TTC549 (cell line): ENCODE results near the gene CTBP1.

ENCODE experiments used
- FAIRE-seq: peaks from 2 replicates; lab custom pipeline; 2012; peaks lifted over from hg19 to GRCh38; lab: Jason Lieb, UNC

Gene CTBP1

DNA sequence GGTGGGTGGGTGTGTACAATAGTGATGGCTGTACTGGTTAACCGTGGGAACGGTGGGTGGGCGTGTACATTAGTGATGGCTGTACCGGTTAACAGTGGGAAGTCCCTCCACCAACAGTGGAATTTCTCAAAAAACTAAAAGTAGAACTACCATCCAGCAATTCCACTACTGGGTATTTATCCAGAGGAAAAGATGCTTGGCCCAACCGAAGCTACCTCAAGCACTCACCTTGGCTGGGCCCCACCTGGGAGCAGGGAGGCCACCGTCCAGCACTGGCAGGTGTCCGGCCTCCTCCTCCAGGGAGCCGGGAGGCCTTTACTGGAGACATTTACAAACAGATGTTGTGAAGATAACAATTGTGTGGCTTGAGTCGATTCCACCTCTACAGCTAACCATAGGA, 34.8 kb upstream of the CTBP1 start:
- no peak for FAIRE-seq

DNA sequence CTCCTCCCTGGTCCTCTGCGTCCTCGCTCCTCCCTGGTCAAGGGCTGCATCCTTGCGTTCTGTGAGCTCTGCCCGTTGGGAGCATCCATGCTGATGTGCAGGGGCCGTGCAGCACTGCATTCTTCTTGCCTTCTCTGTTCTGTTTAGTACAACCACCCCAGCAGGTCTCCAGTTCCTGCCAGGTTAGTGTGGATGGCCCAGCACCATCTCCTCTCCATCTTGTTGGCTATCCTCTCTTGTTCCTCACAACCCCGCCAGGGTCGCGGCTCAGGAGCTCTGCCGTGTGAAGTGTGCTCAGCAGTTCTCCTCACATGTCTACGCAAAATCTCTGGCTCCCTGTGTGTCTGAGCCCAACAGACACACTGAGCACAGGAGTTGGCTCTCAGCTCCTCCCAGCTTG, 30.3 kb upstream of the CTBP1 start:
- FAIRE-seq: no peak

DNA sequence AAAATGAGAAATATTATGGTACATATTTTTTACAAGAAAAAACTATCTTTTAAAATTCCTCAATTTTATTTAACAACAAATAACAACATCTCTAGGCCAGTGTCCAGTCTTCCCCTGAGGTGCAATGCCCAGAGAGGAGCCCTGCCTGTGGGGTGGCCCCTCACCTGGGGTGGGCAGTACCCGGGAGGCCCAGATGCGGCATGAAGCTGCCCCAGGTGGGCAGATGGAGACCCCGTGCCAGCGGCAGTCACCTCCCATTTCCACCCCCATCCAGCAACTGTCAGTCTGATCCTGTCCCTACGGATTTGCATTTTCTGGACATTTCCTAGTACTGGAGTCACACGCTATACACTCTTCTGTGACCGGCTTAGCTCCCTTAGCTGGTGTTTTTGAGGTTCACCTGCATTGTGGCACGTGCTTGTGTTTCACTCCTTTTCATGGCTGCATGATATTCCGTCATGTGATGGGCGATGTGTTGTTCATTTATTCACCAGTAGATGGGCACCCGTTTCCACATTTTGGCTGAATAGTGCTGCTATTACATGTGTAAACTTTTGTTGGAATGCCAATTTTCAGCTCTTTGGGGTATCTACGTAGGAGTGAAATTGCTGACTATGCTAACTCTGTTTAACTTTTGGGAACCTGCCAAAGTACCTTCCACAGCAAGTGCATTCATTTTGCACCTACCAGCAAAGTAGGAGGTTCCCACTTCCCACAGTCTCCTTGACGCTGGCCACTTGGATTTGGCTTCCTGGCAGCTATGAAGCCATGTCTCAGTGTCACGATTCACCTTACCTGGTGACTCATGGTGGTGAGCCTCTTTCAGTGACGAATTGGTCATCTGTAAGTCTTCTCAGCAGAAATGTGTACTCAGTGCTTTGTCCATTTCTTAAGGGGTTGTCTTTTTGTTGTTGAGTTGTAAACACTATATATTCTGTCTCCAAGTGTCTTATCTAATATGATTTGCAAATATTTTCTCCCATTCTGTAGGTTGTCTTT, 29.0 kb upstream of the CTBP1 start:
- FAIRE-seq: no peak

DNA sequence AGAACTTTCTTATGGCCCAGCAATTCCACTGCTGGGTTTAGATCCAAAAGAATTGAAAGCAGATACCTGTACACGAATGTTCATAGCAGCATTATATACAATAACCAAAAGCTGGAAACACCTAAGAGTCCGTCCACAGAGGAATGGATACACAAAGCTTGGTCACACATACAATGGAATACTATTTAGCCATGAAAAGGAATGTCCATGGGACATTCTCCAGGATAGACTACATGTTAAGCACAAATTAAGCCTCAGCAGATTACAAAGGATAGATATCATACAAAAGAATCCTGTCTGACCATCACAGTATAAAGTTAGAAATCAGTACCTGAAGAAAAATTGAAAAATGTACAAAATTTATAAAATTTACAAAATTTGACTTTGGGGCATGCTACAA, 28.1 kb upstream of the CTBP1 start:
- no peak for FAIRE-seq

DNA sequence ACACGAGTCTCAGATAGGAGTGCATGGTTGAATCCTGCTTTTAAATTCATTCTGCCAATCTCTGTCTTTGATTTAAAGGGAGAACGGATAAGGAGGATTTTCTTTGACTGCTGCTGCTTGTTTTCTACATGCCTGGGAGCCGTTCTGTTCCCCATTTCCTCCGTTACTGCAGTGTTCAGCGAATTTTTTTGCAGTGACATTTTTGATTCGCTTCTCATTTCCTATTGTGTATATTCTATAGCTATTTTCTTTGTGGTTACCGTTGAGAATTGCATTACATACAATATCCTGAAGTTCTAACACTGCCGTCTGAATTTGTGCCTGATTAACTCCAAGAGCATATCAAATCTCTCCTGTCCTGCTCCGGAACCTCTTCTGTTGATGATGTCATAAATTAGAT, 25.9 kb upstream of the CTBP1 start:
- no peak for FAIRE-seq

DNA sequence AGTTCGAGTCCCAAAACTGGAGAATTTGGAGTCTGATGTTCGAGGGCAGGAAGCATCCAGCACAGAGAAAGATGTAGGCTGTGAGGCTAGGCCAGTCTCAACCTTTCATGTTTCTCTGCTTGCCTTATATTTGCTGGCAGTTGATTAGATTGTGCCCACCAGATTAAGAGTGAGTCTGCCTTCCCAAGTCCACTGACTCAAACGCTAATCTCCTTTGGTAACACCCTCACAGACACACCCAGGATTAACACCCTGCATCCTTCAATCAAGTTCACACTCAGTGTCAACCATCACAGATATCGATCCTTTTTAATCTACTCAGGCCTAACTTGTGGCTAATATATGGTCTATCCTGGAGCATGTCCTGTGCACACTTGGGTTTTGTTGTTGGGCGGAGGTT, 22.8 kb upstream of the CTBP1 start:
- FAIRE-seq: no peak

DNA sequence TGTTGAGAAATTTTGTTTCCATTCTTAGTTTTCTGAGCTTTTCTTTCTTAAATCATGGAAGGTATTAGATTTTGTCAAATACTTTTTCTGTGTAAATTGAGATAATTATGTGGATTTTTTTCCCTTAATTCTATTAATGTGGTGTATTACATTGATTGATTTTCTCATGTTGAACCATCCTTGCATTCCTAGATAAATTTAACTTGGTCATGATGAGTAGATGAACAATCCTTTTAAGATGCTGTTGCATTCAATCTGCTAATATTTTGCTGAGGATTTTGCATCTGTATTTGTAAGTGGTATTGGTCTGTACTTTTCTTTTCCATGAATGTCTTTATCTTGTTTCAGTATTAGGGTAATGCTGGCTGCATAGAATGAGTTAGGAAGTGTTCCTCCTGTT, 20.3 kb upstream of the CTBP1 start:
- no peak for FAIRE-seq

DNA sequence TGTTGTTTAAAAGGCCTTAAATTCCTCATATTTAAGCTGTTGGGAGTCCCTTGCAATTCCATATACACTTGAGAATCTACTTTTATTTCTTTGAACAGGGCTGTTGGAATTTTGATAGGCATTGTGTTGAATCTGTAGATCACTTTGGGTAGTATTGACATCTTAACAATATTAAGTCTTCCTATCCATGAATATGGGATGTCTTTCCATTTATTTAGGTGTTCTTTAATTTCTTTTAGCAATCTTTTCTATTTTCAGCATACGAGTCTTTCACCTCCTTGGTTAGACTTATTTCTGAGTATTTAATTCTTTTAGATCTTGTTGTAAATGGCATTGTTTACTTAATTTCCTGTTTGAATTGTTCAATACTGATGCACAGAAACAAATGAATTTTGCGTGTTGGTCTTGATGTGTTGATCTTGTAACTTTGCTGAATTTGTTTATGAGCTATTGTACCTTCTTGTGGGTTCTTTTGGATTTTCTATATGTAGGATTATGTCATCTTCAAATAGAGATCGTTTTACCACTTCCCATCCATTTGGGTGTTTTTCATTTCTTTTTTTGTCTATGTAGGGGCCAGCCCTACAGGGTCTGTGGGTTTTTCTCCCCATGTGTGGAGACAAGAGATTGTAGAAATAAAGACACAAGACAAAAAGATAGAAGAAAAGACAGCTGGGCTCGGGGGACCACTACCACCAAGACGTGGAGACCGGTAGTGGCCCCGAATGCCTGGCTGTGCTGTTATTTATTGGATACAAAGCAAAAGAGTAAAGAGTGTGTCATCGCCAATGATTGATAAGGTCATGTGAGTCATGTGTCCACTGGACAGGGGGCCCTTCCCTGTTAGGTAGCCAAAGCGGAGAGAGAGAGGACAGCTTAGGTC, 18.2 kb upstream of the CTBP1 start:
- no peak for FAIRE-seq

DNA sequence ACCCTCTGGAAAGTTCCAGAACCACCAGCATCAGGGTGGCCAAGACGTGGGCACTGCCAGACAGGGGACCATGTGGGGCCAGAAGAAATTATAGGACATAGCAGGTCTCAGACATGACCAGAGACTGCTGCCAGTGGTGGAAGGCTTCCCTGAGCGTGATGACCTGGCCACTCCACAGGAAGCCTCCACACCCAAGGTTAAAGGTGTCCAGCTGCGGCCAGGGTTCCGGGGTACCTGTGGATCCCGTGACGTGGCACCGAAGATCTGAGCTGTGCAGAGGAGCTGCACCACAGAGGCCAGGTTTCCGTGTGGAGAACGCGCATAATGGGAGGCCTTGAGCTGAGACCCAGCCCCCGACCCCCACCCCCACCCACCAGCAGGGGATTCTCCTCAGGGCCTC, 16.4 kb upstream of the CTBP1 start:
- no peak for FAIRE-seq

DNA sequence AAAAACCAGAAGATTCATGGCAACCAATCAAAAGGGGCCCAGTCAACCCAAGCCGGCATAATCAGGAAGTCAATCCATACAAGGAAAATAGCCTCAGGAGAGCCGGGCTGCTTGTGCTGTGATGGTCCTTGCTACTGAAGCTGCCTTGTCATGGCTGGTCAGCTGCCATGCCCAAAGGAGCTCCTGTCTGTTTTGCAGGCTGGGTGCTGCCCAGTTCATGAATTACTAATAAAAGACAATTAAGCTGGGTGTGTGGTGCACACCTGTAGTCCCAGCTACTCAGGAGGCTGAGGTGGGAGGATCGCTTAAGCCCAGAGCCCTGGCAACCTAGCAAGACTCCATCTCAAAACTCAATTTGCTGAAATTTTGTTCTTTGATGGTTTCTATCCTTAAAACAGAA, 16.0 kb upstream of the CTBP1 start:
- no peak for FAIRE-seq

DNA sequence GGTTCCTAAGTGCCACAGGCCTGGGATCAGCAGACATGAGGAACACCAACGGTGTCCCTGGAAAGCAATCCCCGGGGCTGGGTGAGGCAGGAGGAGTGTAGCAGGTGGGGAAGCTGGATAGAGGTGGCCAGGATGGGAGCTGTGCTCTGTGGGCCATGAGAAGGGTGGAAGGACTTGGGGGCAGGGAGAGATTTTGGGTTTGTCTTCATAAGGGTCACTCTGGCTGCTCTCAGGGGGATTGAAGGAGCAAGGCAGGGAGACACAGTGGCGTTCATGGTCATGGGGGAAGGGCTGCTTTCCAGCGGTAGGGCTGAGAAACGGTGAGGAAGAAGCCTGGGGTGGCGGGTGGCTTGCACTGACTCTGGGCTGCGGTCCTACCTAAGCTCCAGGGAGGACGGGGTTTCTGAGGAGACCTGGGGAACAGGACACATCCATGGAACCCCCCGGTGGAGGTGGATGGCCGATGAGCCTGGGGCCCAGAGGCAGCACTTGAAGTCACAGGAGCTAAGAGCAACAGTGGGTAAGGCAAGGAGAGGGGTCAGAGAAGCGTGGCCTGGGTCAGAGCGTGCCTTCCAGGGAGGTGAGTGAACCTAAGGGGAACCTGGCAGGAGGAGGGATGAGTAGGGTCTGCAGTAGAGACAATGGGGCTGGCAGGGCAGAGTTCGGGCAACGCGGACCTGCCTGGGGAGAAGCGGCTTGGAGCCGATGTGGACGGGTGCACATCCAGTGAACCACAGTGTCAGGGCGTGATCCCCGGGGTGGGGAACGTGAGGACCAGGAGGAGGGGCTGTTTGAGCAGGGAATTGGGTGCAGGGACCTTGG, 12.4 kb upstream of the CTBP1 start:
- no peak for FAIRE-seq

DNA sequence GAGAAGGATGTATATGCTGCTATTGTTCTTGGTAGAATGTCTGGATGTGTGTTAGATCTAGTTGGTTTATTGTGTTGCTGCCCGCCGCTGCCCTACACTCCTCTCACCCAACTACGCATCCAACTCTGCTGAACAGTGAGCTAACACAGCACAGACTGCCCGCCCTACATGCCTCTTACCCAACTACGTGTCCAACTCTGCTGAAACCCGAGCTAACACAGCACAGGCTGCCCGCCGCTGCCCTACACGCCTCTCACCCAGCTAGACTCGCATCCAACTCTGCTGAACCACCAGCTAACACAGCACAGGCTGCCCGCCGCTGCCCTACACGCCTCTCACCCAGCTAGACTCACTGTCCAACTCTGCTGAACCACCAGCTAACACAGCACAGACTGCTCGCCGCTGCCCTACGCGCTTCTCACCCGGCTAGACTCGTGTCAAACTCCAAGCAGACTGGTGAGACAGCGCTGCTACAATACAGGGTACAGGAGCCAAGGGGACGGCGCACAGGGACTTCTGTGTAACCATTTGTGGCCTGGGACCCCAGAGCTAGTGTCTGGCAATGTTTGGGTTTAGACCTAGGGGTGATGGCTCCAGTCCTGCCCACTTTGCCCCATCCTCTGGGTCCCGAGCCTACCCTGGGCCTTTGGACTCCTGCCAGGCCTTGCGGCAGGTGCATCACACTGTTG, 11.6 kb upstream of the CTBP1 start:
- FAIRE-seq: no peak

DNA sequence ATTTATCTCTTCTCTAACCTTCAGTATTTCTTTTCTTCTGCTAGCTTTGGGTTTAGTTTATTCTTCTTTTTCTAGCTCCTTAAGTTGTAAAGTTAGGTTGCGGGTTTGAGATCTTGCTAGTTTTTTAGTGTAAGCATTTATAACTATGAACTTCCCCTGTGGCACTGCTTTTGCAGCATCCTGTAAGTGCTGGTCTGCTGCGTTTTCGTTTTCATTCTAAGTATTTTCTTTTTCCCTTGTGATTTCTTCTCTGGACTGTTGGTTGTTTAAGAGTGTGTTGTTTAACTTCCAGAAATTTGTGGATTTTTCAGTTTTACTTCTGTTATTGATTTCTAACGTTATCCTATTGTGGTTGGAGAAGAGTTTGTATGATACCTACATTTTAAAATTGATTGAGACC, 11.0 kb upstream of the CTBP1 start:
- FAIRE-seq: no peak

DNA sequence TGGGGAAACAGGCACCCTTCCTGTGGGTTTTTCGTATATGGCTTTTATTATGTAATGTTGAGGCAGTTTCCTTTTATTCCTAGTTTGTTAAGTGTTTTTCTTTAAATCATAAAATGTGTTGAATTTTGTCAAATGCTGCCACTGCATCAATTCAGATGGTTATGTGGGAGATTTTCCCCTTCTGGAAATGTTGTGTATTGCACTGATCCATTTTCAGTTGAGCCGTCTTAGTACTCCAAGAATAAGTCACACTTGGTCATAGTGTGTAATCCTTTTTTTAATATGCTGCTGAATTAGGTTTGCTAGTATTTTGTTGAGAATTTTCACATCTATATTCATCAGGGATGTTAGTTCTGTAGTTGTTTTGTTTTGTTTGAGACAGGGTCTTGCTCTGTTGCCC, 9.5 kb upstream of the CTBP1 start:
- no peak for FAIRE-seq

DNA sequence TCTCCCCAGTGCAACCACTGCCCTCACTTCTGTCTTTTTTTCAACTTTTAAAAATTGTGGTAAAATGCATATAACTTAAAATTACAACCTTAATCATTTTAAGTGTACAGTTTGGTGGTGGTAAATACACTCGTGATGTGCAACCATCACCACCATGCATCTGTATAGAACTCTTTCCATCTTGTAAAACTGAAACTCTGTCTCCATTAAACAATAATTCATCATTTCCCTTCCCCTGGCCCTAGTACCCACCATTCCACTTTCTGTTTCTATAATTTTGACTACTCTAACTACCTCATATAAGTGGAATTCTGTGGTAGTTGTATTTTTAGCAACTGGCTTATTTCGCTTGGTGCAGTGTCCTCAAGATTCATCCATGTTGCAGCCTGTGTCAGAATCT, 6.8 kb upstream of the CTBP1 start:
- no peak for FAIRE-seq

DNA sequence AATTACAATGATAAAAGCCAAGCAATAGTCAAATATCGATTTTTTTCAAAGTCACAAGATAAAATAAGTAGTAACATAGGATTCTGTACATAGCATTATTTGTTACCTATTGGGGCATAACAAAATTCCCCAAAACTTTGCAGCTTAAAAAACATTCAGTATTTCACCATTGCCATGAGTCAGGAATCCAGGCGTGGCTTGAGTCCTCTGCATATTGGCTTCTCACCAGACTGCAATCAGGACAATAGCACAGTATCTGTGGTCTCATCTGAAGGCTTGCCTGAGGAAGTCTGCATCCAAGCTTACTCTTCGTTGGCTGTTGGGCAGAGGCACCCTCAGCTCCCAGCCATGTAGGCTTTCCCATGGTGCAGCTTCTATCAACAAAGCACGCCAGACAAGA, 6.2 kb upstream of the CTBP1 start:
- no peak for FAIRE-seq

DNA sequence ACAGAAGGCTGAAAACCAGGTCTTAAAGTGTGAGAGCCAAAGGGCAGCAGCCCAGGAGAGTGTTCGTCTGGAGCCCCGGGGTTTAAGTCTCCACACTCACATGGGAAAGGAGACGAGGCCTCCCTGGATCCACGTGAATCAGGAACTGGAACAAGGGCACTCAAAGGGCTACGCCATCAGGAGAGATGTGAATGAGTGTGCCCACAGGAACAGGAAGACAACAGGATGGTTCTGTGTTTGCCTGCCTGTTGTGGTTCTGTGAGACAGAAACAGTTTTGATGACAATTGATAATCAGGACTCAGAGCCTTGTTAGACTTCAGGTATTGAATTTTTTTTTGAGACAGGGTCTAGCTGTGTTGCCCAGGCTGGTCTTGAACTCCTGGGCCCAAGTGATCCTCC, 4.9 kb upstream of the CTBP1 start:
- no peak for FAIRE-seq

DNA sequence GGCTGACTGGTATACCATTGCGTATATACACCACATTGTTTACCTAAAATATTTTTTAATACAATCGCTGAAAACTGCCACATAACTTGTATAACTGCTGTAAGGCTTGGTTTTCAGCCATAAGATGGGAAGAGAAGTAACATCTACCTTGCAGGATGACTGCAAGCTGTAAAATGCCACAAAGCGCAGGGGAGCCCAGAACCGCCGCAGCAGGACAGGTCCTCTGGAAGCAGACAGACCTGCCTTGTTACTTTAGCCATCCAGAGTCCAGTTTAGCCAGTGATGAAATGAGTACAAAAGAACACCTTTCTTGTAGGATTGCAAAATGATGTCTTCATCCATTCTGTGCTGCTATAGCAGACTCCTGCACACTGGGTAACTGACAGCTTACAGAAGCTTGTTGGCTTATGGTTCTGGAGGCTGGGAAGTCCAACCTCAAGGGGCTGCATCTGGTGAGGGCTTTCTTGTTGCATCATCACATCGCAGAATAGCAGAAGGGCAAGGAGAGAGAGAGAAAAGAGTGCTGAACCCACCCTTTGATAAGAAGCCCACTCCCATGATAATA, 4.1 kb upstream of the CTBP1 start:
- no peak for FAIRE-seq

DNA sequence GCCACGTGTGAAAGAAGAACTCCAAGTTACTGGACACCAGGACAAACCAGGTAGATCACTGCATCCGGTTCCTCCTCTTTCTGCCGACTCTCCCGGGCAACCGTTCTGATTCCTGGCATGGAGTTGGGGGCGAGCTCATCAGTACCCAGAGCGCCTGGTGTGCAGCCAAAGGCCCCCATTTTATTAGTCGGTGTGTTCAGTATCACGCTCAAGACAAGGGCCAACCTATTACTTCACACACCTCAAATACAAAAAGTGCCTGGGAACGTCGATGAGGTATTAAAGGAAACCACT, 2.8 kb upstream of the CTBP1 start:
- FAIRE-seq: no peak

DNA sequence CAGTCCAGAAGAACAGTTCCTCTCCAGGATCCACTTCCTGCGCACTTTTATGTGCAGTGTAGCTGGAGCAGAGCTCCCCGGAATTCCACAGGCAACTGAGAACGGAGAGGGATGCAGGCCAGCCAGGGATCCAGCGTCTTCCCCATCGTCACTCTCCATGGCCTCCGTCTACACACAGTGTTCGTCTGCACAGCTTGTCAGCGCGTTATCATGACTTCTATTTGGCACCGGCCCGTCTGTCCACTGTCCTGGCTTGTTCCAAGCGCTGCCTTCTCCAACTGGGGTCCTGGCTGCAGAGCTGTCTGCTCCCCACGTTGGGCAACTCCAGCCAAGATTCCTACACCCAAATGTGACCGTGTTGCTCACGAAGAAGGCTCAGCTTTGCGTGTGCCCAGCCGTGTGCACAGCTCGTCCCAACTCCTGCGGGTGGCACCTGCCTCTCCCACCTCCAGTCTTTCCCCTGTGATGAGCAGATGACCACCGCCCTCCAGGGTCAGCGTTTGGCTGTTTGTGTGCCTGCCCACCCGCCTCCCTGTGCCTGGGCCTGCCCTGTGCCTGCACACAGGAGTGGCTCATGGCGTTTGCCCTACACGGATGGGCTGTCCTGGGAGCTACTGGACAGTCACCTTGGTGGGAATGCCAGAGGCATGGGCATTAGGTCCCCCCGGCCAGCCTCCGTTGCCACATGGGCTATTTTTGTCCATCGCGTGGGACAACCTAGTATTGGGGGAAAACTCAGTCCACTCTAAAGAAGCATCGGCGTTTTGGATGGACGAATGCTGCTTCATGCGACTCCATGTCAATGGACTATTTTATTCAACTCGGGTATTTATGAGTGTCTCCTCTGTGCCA, 2.2 kb upstream of the CTBP1 start:
- no peak for FAIRE-seq

DNA sequence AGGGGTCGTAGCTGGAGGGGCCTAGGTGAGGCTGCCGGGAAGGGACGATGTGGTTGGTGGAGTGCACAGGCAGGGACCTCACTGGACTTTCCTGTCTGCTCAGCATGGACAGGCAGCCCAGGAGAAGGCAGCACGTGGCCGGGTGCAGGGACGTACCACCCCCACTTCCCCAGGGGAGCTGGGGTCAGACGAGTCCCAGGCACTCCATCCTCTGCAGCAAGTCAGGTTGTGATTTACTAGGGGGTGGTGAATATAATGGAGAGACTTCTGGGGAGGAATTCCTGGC, 1.5 kb upstream of the CTBP1 start:
- FAIRE-seq: no peak
